IPS-18a (cell line): ENCODE measurements around the gene CA4.
"Not testable (repeated sequence)": the region's sequence is repeated elsewhere in the genome, so short reads cannot be mapped to it uniquely, and the experiment has no call there.

Source experiments
- H3K27ac ChIP-seq: one replicate; pipeline ENCODE4 v1.5.1; 2013; ENCODE audit warnings: low read length
- H3K27me3 ChIP-seq: one replicate; pipeline ENCODE4 v1.6.1; 2013; ENCODE audit warnings: mild to moderate bottlenecking, low read length; ENCODE audit not compliant: control insufficient read depth, insufficient read depth
- H3K36me3 ChIP-seq: one replicate; pipeline ENCODE4 v1.6.1; 2013; ENCODE audit warnings: low read depth, low read length; ENCODE audit not compliant: control insufficient read depth
- H3K4me1 ChIP-seq: one replicate; pipeline ENCODE4 v1.6.1; 2013; ENCODE audit warnings: low read depth, low read length; ENCODE audit not compliant: control insufficient read depth
- H3K4me3 ChIP-seq: one replicate; pipeline ENCODE4 v1.5.1; 2013; ENCODE audit warnings: low read length
- H3K9ac ChIP-seq: one replicate; pipeline ENCODE4 v1.6.1; 2013; ENCODE audit warnings: mild to moderate bottlenecking, low read length, moderate library complexity
- H3K9me3 ChIP-seq: one replicate; pipeline ENCODE4 v1.6.1; 2013; ENCODE audit warnings: low read depth, low read length; ENCODE audit not compliant: control insufficient read depth

CA4 gene

DNA sequence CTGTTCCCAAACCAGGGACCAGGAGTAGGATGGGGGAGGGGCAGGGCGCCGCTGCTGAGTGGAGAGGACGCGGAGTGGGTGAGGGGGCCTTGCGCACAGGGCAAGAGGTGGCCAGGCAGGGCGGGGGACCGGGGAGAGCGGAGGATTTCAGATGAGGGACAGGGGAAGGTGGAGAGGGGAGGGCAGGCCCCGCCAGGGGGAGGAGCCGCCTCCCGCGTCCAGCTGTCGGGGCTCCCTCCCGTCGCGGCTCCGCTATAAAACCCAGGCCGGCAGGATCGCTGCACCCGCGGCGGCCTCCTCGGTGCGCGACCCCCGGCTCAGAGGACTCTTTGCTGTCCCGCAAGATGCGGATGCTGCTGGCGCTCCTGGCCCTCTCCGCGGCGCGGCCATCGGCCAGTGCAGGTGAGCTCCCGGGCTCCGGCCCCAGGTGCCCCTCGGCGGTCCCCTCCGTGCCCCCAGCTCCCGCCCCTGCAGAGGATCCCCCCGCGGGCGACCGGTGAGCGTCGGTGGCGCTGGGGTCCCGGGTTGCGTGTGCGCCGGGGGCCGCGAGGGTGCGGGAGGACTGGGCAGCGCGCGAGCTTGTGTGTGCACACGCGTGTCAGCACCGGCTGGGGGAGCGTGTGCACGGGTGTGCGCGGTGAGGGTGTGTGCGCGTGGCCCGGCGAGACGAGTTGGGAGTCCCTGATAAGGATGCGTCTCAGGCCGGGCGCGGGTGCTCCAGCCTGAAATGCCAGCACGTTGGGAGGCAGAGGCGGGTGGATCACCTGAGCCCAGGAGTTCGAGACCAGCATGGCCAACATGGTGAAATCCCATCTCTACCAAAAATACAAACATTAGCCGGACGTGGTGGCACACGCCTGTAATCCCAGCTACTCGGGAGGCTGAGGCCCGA, at the start of gene CA4:
Gene CA4, plus strand, starts transcription at position 283 of the 892 bp plus-strand sequence. Its CDS starts 62 bp downstream, at position 345.
- Histone ChIP-seq H3K36me3 (no peaks in the 10 kb centered on the region), H3K9me3 (no peaks in the 10 kb centered on the region), H3K27ac (no peak within 1 kb of the TSS), H3K4me1 (peaks cover 9% of the 10 kb centered on the region), H3K4me3 (peak within 1 kb of the TSS; percentile 38), H3K27me3 (peaks cover 44% of the 10 kb centered on the region), H3K9ac (no peak within 1 kb of the TSS)

DNA sequence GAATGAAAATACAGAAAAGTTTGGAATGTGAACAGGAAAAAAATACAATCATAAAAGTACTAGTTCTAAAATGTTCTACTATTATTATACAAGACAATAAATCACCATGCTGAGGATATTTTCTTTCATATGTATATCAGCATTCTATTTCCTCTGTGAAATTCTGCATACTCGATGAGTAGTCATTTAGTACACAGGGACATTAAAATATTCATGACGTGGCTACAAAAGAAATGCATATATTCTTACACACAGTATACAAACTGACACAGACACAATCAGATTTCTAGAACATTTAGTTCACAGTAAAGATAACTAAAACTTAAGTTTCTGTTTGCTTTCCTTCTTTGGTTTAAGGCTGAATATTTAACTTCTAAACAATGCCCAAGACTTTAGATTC, 49.2 kb upstream of the CA4 start:
- not testable (repeated sequence) for H3K27me3 ChIP-seq, H3K9ac ChIP-seq, H3K27ac ChIP-seq, H3K9me3 ChIP-seq, H3K4me3 ChIP-seq, H3K36me3 ChIP-seq, H3K4me1 ChIP-seq

DNA sequence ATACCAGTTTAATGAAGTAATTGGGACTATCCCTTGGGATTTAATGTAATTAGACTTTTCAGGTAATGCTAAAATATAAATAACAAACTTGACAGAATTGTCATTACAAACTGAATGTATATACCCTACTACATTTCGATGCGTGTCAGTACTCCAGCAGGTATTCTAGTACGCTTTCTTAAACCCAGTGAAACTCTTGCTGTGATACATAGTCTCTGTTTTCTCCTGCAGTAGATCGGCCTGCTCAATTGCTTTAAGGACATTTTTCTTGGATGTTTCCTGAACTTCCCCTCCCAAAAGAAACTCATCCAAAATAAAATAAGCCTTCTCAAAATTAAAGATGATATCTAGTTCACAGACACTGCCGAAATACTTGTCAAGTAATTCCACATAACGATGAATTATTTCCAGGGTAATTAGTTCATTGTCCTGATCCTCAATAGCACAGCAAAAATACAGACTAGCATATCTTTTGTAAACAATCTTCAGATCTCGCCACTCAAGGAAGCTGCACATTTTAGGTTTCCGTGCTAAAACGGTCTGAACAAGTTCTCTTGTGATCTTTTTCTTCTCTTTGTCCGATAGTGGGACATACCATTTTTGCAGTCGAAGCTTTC, 47.6 kb upstream of the CA4 start:
- H3K27ac ChIP-seq, H3K9me3 ChIP-seq, H3K4me3 ChIP-seq, H3K4me1 ChIP-seq, H3K27me3 ChIP-seq, H3K36me3 ChIP-seq, H3K9ac ChIP-seq: not testable (repeated sequence)

DNA sequence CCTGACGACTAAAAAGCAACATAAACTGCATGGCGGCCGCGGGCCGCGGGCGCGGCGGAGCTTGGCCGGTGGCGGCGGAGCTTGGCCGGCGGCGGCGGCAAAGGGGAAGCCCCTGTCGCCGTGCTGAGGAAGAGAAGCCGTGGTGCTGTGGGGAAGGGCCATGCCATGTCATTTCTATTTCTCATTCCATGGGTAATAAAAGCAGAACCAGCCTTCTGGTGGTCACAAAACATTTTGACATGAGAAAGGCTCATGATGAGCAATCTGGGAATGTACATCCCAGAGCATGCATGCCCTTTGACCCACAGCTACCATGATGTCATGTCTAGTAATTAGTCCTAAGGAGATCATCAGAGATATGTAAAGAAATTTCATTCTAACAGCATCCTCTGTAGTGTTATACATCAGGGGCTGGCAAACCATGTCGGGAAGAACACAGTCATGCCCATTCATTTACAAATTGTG, 47.1 kb upstream of the CA4 start:
- Histone ChIP-seq H3K27ac (no peak overlapping the region), H3K4me3 (no peak overlapping the region), H3K4me1 (no peaks in the 10 kb centered on the region), H3K9ac (no peak overlapping the region), H3K36me3 (no peaks in the 10 kb centered on the region), H3K27me3 (no peaks in the 10 kb centered on the region), H3K9me3 (no peaks in the 10 kb centered on the region)

DNA sequence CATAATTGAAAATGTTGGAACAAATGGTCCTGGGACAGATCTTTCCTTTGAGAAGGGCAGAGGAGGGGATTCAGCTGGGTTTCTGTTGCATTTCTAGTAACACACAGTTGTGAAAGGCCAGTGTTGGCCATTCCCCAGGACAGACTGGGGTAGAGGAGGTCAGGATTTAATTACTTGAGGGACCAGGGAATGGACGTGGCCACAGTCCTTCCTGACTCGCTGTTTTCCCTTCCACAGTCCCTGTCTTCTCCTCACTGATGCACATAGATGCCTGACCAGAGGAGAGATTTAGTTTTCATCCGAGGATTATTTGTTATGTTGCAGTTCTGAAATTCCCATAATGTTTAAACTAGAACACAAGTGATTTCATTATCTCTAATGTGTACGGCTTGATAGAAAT, 45.8 kb upstream of the CA4 start:
- H3K9ac ChIP-seq, result no peak overlapping the region
- no peak overlapping the region for H3K27ac ChIP-seq
- H3K4me1 ChIP-seq, result no peaks in the 10 kb centered on the region
- H3K36me3 ChIP-seq, result no peaks in the 10 kb centered on the region
- no peaks in the 10 kb centered on the region for H3K27me3 ChIP-seq
- H3K9me3 ChIP-seq, result no peaks in the 10 kb centered on the region
- no peak overlapping the region for H3K4me3 ChIP-seq

DNA sequence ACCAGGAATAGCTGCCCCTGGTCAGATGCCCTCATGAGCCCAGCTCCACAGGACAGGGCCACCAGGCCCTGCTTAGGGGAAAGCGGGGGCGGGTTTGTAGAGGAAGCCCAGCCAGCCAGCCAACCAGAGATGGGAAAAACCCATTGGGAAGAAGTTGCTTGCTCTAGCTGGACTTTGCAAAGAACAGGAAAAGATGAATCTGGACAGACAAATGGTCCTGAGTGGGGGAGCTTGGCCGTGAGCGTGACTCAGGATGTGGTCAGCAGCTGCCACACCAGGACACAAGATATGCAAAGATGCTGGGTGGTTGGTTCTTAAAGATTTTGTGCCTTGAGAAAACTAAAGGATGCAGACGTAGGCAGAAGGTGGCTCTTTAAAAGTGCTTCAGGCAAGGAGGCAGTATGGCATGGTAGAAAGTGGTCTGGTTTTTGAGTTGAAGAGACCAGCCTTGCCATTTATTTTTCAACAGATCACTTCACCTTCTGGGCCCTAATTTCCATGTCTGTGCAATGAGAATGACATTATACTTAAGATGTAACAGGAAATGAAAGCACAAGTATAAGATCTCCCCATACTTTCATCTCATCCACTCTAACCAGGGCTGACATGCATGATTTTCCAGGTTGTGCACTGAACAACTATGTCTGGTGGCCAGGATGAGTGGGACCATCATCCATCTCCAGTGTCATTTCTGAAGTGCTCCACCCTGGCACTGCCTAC, 43.3 kb upstream of the CA4 start:
- H3K36me3 ChIP-seq, result no peaks in the 10 kb centered on the region
- H3K4me3 ChIP-seq, result no peak overlapping the region
- H3K27me3 ChIP-seq, result no peaks in the 10 kb centered on the region
- no peaks in the 10 kb centered on the region for H3K9me3 ChIP-seq
- no peaks in the 10 kb centered on the region for H3K4me1 ChIP-seq
- no peak overlapping the region for H3K9ac ChIP-seq
- H3K27ac ChIP-seq, result no peak overlapping the region

DNA sequence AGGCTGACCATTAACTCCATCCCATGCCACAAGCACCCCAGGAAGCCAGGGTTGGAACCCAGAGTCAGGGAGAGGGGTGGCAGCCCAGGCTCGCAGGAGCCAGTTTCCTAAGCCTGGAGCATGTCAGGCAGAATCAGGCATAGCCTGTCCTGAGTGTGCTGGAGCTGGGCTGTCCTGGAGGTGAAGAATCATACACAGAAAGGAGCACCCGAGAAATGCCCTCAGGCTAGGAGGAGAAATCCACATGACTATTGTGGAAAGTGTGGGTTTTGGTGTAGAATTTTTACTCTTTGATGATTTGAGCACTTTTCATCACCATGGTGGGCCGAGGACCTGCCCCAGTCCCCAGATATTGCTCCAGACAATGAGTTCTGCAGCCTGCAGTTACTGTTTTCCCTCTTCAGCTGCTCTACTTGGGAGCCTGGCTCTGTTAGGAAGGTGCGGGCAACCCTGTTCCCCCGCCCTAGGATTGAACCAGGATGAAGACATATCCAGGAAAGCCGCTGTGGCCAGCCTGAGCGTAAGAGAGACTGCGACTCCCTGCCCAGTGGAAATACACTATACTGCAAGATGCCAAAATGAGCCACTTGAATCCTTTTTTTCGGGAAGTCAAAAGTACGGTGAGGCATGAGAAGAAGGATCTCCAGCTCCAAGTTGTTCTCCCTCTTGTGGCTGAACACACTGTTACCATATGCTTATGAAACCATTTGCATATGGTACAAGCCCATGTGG, 42.1 kb upstream of the CA4 start:
- H3K36me3 ChIP-seq, result no peaks in the 10 kb centered on the region
- no peak overlapping the region for H3K27ac ChIP-seq
- no peaks in the 10 kb centered on the region for H3K4me1 ChIP-seq
- H3K9me3 ChIP-seq, result no peaks in the 10 kb centered on the region
- no peak overlapping the region for H3K9ac ChIP-seq
- H3K27me3 ChIP-seq, result no peaks in the 10 kb centered on the region
- no peak overlapping the region for H3K4me3 ChIP-seq

DNA sequence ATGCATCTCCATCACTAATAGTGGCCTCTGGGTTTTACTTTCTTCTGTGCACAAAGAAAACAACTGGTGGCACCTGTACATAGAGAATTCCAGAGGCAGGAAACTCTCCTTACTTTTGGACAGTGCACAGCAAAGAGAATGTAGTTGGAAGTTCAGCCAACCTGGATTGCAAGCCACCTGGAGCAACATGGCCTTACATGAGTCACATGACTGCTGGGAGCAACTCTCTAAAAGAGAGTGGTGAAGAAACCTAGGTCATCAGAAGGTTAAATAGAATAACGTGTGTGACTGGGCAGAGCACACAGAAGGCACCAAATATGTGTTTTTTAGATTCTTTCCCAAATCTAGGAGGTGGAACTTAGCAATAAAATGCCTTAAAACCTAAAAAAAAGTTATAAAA, 41.5 kb upstream of the CA4 start:
- H3K9me3 ChIP-seq, H3K27ac ChIP-seq, H3K4me1 ChIP-seq, H3K9ac ChIP-seq, H3K27me3 ChIP-seq, H3K4me3 ChIP-seq, H3K36me3 ChIP-seq: not testable (repeated sequence)

DNA sequence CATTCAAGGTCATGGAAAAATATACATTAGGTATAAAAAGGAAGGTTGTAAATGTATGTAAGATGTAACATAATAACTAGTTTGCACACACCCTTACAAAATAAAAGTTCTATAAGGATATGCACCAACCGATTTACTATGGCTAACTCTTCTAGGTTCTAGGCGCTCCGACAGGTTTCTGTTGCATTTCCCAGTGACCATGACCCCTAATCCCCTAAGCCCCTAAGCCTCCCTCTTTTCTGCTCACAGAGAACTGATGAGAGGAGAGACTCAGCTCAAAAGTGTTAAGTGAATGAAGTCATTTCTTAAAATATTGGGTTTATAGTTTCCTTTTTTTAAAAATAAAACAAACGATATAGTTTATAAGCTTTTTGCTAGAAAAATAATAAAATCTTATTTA, 41.1 kb upstream of the CA4 start:
- Histone ChIP-seq H3K9ac (no peak overlapping the region), H3K4me1 (no peaks in the 10 kb centered on the region), H3K9me3 (no peaks in the 10 kb centered on the region), H3K27ac (no peak overlapping the region), H3K4me3 (no peak overlapping the region), H3K27me3 (no peaks in the 10 kb centered on the region), H3K36me3 (no peaks in the 10 kb centered on the region)

DNA sequence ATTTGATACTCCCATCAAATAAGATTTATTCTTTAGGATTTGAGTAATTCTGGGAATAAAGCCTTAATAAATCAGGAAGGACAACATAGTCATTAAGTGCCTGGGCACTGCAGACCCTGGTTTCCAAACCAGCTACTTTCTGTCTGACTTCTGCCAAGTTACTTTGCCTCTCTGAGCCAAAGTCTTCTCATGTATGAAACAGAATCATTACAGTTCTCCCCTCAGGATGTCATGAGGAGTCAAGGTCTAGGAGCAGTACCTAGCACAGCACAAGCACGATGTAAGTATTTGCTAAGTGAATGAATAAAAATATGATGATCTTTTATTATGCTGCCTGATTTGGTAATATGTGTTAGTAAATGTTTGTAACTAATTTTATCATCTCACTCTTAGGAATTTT, 40.6 kb upstream of the CA4 start:
- Histone ChIP-seq H3K9me3 (no peaks in the 10 kb centered on the region), H3K9ac (no peak overlapping the region), H3K4me3 (no peak overlapping the region), H3K27ac (no peak overlapping the region), H3K27me3 (no peaks in the 10 kb centered on the region), H3K36me3 (no peaks in the 10 kb centered on the region), H3K4me1 (no peaks in the 10 kb centered on the region)

DNA sequence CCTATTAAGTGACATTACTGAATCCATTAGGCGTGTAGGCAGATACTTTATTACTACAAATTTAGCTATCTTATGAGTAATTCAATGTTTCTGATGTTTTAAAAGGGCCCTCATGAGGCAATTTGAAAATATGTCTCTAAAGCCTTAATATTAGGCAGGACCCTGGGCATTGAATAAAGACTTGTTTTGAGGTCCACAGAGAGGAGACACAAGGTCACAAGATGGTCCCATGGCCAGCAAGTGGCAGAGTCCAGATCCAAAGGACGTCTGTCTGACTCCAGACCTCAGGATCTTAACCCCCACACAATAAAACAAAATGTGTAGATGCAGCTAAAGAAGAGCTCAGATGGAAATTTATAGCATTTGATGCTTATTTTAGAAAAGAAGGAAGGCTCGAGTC, 39.2 kb upstream of the CA4 start:
- H3K36me3 ChIP-seq, result no peaks in the 10 kb centered on the region
- no peak overlapping the region for H3K4me3 ChIP-seq
- no peaks in the 10 kb centered on the region for H3K4me1 ChIP-seq
- no peak overlapping the region for H3K27ac ChIP-seq
- no peak overlapping the region for H3K9ac ChIP-seq
- H3K27me3 ChIP-seq, result no peaks in the 10 kb centered on the region
- H3K9me3 ChIP-seq, result no peaks in the 10 kb centered on the region
